ENCODE results near the gene PIGB.
"Not testable (repeated sequence)": the region's sequence is repeated elsewhere in the genome, so short reads cannot be mapped to it uniquely, and the experiment has no call there.

The PIGB gene

DNA sequence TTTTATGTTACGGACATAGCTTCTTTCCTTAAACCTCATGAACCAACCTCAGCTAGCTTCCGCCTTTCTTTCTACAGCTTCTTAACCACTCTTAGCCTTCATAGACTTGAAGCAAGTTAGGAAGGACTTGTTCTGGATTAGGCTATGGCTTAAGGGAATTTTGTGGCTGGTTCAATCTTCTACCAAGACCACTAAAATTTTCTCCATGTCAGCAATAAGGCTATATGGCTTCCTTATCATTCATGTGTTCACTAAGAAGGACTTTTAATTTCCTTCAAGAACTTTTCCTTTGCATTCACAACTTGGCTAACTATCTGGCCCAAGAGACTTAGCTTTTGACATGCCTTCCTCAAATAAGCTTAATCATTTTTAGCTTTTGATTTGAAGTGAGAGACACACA lies 64.7 kb downstream of the PIGB start:
- DNase-seq = no peak

DNA sequence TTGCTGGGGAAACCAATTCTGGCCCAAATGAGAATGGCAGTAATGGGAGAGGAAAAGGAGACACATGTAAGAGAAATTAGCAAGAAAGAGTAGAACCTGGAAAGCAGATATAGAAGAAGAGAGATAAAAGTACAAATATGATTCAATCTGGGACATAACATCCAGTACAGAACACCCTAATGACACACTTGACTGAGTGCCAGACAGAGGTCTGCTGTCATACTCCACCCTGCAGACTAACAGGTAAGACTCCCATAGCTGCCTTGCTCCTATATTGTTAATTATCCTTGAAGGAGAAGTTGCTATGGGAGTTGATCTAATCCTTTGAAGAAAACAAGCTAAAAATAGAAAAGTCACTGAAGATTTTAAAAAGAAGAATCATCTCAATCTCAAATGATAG lies 68.0 kb downstream of the PIGB start:
- no peak for DNase-seq

DNA sequence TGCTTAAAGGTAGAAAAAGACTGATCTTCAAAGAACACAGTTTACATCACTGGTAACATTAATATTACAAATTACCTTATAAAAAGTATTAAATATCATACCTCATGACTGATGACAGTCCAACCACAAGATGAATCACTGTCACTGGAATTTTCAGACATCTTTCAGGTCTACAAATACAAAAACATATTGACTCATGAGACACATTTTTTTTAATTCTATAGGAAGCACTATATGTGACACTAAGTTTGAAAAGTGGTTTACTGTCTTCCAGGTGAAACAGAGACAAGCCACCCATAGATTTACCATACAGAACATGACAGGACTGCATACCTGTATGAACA lies 70.2 kb downstream of the PIGB start:
- DNase-seq = no peak

DNA sequence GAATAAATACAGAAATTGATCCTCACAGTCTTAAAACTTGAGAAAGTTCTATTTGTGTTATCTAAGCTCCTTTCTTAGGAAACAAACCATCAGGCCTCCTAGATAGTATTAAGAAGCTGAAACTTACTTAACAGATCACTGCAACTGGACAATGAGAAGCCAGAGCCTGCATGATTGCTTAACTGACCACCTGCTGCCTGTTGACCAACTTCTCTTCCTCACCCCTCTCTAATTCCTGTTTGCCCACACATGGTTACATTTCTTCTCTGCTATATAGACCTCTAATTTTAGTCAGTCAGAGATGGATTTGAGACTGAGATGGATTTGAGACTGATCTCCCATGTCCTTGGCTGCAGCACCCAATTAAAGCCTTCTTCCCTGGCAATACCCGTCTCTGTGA lies 75.7 kb downstream of the PIGB start:
- DNase-seq = no peak

DNA sequence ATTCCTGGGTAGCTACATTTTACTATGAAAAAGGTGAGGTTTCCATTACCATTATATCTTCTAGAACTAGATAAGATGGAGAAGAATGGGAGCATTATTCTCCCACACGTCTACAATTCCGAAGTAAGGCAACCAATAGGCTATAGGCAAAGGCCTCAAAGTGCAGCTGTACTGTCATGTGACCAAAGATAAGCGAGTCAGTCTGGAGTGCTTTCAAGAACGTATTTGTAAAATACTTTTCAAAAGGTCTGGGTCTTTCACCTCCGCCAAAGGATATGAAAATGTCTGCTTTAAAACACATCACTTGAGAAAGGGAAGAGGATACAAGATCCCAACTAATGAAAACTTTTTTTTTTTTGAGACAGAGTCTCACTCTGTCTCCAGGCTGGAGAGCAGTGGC lies 79.2 kb downstream of the PIGB start:
- DNase-seq = no peak

DNA sequence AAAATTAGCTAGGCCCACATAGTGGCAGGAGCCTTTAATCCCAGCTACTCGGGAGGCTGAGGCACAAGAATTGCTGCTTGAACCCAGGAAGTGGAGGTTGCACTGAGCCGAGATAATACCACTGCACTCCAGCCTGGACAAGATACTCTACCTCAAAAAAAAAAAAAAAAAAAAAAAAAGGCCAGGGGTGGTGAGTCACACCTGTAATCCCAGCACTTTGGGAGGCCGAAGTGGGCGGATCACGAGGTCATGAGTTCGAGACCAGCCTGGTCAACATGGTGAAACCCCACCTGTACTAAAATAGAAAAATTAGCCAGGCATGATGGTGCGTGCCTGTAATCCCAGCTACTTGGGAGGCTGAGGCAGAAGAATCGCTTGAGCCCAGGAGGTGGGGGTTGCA lies 81.0 kb downstream of the PIGB start:
- not testable (repeated sequence) for DNase-seq

DNA sequence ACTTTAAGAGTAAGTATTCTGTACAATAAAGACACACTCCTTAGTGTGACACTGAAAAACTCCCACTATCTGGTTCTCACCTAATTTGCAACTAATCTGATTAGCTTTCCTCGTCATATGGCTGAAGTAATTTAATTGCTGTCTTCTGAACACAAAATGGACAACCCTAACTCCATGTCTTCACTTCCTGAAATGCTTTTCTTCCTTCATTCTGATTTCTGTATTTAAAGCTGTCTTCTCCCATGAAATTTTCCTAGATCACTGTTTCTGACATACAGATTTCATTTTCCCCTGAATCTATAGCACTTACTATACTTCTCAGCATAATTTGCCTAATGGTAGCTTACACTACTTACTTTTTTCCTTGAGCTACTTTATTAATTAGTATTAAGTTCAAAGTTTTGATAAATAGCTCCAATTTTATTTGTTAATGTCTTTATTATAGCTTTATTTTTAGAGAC lies 82.8 kb downstream of the PIGB start:
- DNase-seq = no peak

DNA sequence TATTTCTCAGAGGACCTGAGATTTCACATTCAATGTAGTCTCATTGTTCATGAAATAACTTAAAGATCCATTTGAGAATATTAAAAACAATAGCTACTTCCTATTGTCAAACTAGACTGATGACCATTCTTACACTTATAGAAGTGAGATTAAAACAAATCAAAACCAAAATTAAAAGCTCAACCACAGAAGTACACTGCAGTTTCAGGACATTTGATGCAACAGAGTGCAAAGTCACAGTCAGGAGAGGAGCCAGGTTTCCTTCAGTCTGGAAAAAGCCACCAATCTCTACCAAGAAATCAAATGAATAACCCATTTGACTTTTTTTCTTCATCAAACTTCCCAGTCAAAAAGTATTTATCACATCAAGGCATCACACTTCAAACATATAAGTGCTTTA lies 83.7 kb downstream of the PIGB start:
- no peak for DNase-seq

DNA sequence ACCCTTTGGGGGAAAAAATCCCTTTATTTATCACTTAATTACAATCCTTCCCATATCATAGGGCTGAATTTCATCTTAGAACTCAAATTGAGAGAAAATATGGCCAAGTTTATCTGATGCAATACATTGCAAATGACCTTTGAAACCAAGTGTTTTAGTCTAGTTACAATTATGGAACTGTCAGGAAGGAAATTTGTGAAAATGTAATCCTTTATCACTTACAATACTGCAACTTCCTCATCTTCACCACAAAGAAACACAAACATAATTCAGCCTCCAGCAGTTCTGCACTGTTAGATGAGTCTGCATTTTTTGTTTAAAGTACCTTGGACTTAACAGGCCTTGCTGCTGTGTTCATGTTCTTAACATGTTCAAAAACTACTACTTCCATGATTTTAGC lies 84.5 kb downstream of the PIGB start:
- no peak for DNase-seq

Measured in midbrain (tissue), 1 donor.